ENCODE data around the gene CHML. TPM values are rescaled to one million over a fixed set of nuclear protein-coding genes. Genes with fewer than 3 reads are reported as not detected.

Gene CHML
- total RNA-seq, 4 donors from 2014 or later, result 4.2 to 9.0 (median 6.3) TPM

GRCh38 chr1:241590719-241591118 lies 49.5 kb downstream of the CHML start:
- Histone ChIP-seq H3K36me3 (peaks cover 0 to 10% (median 0%) of the 10 kb centered on the region in 3 donors), H3K27me3 (no peaks in the 10 kb centered on the region), H3K4me1 (peaks cover 0 to 18% (median 0%) of the 10 kb centered on the region in 3 donors), H3K9me3 (no peaks in the 10 kb centered on the region), H3K4me3 (no peak overlapping the region), H3K27ac (no peak overlapping the region)
- WGBS, 2 donors, result 62 to 78% methylated on average over 4 of the region's 4 CpGs
- intact Hi-C loops (cut with DNase I), result no loop called here
- no peak for DNase-seq
- TF ChIP-seq POLR2A (IDR thresholded peaks at IDR 0.05) (no peak), CTCF (IDR thresholded peaks at IDR 0.05) (no peak)

Other genes with a start within 250 kb of the CHML start
- gene FH, start 120.6 kb downstream of the CHML start, total RNA-seq, result 100 to 1,000 TPM in 1 of 4 donors, 10 to 100 TPM in 3; 44.6 to 101 (median 70.0) TPM
- under 1 TPM; 0.04 to 0.19 (median 0.07) TPM for gene KMO, start 108.0 kb downstream of the CHML start, total RNA-seq
- gene OPN3, start within 50 bp of the CHML start, total RNA-seq, result 10 to 100 TPM; 16.9 to 23.8 (median 21.9) TPM
- gene WDR64, start 11.9 kb upstream of the CHML start, total RNA-seq, result not detected
- gene EXO1, start 207.8 kb upstream of the CHML start, total RNA-seq, result 1 to 10 TPM; 1.5 to 9.2 (median 5.3) TPM

Data from esophagus squamous epithelium (tissue), 5 donors.